Measurements from ENCODE around the gene ELL2. TPM values are rescaled to one million over a fixed set of nuclear protein-coding genes. Genes with fewer than 3 reads are reported as not detected.

Gene ELL2
- total and polyA plus RNA-seq, 2 of the 13 experiments (the other 11 are each of a cell fraction or from before 2014, with no cell fraction given) = 78.9 to 97.1 TPM

DNA sequence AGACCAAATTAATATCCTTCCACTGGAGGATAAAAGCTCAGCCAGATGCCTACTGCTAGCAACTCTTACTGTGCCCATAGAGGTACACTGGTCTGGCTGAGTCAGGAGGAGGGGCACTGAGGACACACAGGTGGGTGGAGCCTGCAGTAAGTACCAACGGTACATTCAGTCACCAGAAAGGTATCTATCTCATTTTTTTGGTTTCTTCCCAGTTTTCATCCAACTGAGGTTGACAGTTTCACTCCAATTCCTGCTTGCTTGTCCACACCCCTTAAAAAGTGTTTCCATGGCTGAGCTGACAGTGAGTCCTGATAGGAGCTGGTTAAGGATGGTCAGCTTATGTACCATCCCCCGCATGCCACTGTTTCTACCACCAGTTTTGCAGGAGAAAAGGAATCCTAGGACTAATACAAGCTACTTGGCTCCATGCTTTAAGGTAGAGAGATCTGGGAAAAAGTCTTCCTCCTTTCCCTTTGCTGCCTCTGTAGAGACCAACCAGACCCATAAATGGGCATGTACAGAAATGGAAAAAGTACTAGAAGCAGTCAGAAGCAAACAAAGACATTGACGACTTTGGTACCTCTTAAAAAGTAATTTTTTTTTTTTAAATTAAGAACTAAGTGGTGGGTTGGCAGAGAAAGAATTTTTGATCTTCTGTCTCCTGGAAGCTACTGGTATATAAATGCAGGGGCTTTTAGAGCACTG, 3.2 kb downstream of the ELL2 start (continued):
- TF ChIP-seq ZBTB49 (CRISPR knock-in tag; IDR thresholded peaks at IDR 0.05; ENCODE audit: borderline replicate concordance) (no peak), CHD2 (IDR thresholded peaks at IDR 0.05; ENCODE audit: low read depth, low read length) (no peak), ZNF253 (CRISPR knock-in tag; IDR thresholded peaks at IDR 0.05; ENCODE audit: borderline replicate concordance) (no peak), PAX8 (CRISPR knock-in tag; IDR thresholded peaks at IDR 0.05; ENCODE audit: borderline replicate concordance) (no peak), RBM22 (optimal IDR thresholded peaks at IDR 0.05; ENCODE audit: low read length) (peak; percentile 28), PTBP1 (IDR thresholded peaks at IDR 0.05; ENCODE audit: low read depth, low read length, poor library complexity, severe bottlenecking) (no peak), YEATS2 (CRISPR knock-in tag; IDR thresholded peaks at IDR 0.05; ENCODE audit: borderline replicate concordance) (no peak), SNAPC2 (CRISPR knock-in tag; IDR thresholded peaks at IDR 0.05) (no peak), RFX5 (IDR thresholded peaks at IDR 0.05; ENCODE audit: low read depth, low read length) (no peak), ZNF782 (CRISPR knock-in tag; IDR thresholded peaks at IDR 0.05; ENCODE audit: borderline replicate concordance) (no peak), RXRB (CRISPR knock-in tag; IDR thresholded peaks at IDR 0.05; ENCODE audit: borderline replicate concordance) (no peak), RNF2 (conservative IDR thresholded peaks at IDR 0.05; ENCODE audit: low read depth) (no peak), ZNF75D (CRISPR knock-in tag; IDR thresholded peaks at IDR 0.05; ENCODE audit: borderline replicate concordance) (no peak), NR2F6 (IDR thresholded peaks at IDR 0.05) (0 out of 2 replicates have a peak, but pooled peaks have one; percentile 15), NR2F6 (CRISPR knock-in tag; IDR thresholded peaks at IDR 0.05) (no peak), MTF1 (CRISPR knock-in tag; IDR thresholded peaks at IDR 0.05) (no peak), ZNF607 (CRISPR knock-in tag; IDR thresholded peaks at IDR 0.05; ENCODE audit: borderline replicate concordance) (0 out of 2 replicates have a peak, but pooled peaks have one; percentile 9), CCDC6 (CRISPR knock-in tag; IDR thresholded peaks at IDR 0.05) (no peak)
- TF ChIP-seq, protein P1, sequence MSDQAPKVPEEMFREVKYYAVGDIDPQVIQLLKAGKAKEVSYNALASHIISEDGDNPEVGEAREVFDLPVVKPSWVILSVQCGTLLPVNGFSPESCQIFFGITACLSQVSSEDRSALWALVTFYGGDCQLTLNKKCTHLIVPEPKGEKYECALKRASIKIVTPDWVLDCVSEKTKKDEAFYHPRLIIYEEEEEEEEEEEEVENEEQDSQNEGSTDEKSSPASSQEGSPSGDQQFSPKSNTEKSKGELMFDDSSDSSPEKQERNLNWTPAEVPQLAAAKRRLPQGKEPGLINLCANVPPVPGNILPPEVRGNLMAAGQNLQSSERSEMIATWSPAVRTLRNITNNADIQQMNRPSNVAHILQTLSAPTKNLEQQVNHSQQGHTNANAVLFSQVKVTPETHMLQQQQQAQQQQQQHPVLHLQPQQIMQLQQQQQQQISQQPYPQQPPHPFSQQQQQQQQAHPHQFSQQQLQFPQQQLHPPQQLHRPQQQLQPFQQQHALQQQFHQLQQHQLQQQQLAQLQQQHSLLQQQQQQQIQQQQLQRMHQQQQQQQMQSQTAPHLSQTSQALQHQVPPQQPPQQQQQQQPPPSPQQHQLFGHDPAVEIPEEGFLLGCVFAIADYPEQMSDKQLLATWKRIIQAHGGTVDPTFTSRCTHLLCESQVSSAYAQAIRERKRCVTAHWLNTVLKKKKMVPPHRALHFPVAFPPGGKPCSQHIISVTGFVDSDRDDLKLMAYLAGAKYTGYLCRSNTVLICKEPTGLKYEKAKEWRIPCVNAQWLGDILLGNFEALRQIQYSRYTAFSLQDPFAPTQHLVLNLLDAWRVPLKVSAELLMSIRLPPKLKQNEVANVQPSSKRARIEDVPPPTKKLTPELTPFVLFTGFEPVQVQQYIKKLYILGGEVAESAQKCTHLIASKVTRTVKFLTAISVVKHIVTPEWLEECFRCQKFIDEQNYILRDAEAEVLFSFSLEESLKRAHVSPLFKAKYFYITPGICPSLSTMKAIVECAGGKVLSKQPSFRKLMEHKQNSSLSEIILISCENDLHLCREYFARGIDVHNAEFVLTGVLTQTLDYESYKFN (CRISPR knock-in tag; conservative IDR thresholded peaks at IDR 0.05) = no peak
- TF ChIP-seq, protein P2, sequence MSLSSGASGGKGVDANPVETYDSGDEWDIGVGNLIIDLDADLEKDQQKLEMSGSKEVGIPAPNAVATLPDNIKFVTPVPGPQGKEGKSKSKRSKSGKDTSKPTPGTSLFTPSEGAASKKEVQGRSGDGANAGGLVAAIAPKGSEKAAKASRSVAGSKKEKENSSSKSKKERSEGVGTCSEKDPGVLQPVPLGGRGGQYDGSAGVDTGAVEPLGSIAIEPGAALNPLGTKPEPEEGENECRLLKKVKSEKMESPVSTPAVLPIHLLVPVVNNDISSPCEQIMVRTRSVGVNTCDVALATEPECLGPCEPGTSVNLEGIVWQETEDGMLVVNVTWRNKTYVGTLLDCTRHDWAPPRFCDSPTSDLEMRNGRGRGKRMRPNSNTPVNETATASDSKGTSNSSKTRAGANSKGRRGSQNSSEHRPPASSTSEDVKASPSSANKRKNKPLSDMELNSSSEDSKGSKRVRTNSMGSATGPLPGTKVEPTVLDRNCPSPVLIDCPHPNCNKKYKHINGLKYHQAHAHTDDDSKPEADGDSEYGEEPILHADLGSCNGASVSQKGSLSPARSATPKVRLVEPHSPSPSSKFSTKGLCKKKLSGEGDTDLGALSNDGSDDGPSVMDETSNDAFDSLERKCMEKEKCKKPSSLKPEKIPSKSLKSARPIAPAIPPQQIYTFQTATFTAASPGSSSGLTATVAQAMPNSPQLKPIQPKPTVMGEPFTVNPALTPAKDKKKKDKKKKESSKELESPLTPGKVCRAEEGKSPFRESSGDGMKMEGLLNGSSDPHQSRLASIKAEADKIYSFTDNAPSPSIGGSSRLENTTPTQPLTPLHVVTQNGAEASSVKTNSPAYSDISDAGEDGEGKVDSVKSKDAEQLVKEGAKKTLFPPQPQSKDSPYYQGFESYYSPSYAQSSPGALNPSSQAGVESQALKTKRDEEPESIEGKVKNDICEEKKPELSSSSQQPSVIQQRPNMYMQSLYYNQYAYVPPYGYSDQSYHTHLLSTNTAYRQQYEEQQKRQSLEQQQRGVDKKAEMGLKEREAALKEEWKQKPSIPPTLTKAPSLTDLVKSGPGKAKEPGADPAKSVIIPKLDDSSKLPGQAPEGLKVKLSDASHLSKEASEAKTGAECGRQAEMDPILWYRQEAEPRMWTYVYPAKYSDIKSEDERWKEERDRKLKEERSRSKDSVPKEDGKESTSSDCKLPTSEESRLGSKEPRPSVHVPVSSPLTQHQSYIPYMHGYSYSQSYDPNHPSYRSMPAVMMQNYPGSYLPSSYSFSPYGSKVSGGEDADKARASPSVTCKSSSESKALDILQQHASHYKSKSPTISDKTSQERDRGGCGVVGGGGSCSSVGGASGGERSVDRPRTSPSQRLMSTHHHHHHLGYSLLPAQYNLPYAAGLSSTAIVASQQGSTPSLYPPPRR (CRISPR knock-in tag; IDR thresholded peaks at IDR 0.05; ENCODE audit: borderline replicate concordance) = no peak

Measured in HepG2 (cell line).